GM13977 (cell line): ENCODE results near the gene SYTL1.
A peak's percentile ranks its signal among the peaks of the same experiment; 100 is the strongest.

ENCODE experiments used
- DNase-seq: peaks from one replicate; pipeline ENCODE4 v3.0.0; 2012; ENCODE audit warnings: low spot score
- CTCF ChIP-seq: IDR thresholded peaks from 2 replicates; pipeline ENCODE4 v1.5.1; 2012; ENCODE audit warnings: mild to moderate bottlenecking, control low read depth; ENCODE audit not compliant: insufficient read depth; ENCODE audit errors: extremely low read depth, missing control alignments
- in situ Hi-C: fragments of 300-500 bp; cut with MboI; formaldehyde crosslinking; loops from one replicate; pipeline ENCODE4 v1.12.0; 2022; ENCODE audit warnings: low sequenced_read_pairs, low pct_unique_long_range_greater_than_20kb, mixed read lengths, inconsistent platforms; ENCODE audit not compliant: unreplicated experiment

Gene SYTL1

GRCh38 chr1:27366411-27367159, 24.8 kb downstream of the SYTL1 start, which contains the start of gene MAP3K6:
Gene MAP3K6 (minus strand): TSS chr1:27366961. CDS start chr1:27366597, 364 bp downstream.
- peak; percentile 78 for DNase-seq
- in situ Hi-C loops: no loop called here
- peak; percentile 67 for TF ChIP-seq CTCF

GRCh38 chr1:27367160-27367650, 25.4 kb downstream of the SYTL1 start:
- DNase-seq: no peak
- in situ Hi-C loops: no loop called here
- no peak for TF ChIP-seq CTCF

DNA sequence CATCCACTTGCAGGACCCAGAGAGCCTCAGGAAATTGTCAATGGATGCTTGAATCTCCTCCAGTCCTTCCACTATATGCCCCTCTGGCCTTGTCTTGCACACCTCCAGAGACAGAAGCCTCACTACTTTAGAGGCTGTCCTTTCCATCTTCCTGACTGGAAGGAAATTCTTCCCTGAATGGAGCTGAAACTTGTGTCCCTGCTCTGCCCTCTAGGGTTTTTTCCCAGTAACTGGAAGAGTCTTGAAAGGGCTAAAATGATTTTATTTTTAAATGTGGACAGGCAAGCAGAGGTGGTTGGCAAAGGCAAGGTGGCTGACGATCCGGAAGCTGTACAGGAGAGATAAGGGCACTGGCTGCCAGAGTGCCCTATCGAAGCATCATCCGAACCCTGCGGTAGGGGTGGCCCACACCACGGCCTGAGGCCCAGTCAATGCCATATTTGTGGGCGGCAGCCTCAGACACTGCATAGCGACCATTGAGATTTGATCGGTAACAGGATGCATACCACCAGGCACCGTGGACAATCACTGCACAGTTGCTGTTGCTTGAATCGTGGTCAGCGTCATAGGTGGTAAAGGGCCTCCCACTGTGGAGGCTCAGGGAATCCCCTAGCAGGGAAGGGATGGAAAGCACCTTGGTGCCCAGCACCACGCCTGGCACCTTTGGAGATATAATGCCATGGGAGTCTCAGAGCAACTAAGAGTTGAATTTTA, 27.2 kb downstream of the SYTL1 start:
- DNase-seq: no peak
- in situ Hi-C loops: no loop called here
- no peak for TF ChIP-seq CTCF

- in situ Hi-C loops: loop anchor here (10.0 kb wide), 1 partner anchor 57 kb away; no protein-coding TSS in a partner anchor
- no peak for TF ChIP-seq CTCF
- DNase-seq: no peak
Observed at GRCh38 chr1:27372022-27372807, 30.4 kb downstream of the SYTL1 start.

GRCh38 chr1:27372808-27373690, 31.2 kb downstream of the SYTL1 start:
- TF ChIP-seq CTCF: peak; percentile 27
- in situ Hi-C loops: loop anchor here (10.0 kb wide), 1 partner anchor 58 kb away; no protein-coding TSS in a partner anchor
- DNase-seq: no peak
